Bronchial epithelial cell (primary cell): ENCODE data around the gene TMPRSS2. TPM values are rescaled to one million over a fixed set of nuclear protein-coding genes. Genes with fewer than 3 reads are reported as not detected.

Experiments used
- DNase-seq: peaks from one replicate; pipeline ENCODE4 v3.0.0-alpha.2; 2010; ENCODE audit warnings: low read depth
- FAIRE-seq: peaks from 2 replicates; lab custom pipeline; 2011; peaks lifted over from hg19 to GRCh38; lab: Jason Lieb, UNC
- H3K27me3 ChIP-seq: 2 replicates; pipeline ENCODE4 v1.5.1; 2011; ENCODE audit warnings: low read length; ENCODE audit not compliant: control insufficient read depth, insufficient read depth
- H3K36me3 ChIP-seq: 2 replicates; pipeline ENCODE4 v1.5.1; 2011; ENCODE audit warnings: low read length; ENCODE audit not compliant: control insufficient read depth, insufficient read depth
- H3K4me3 ChIP-seq: 2 replicates; pipeline ENCODE4 v1.5.1; 2011; ENCODE audit warnings: mild to moderate bottlenecking, low read depth, low read length, control low read depth
- total RNA-seq: library from RNA; depleted of rRNA; stranded (reverse); fragments of >200 nt; gene quantifications from 2 replicates; pipeline ENCODE4 v1.2.1, GENCODE V29; 2014
- TF ChIP-seq, protein P1 (sequence below): IDR thresholded peaks from 2 replicates; pipeline ENCODE4 v1.5.1; 2011; ENCODE audit warnings: mild to moderate bottlenecking, moderate library complexity, low read length, control low read depth, inconsistent platforms; ENCODE audit not compliant: insufficient read depth, severe bottlenecking

The TMPRSS2 gene
- total RNA-seq, 1 donor from 2014 or later, result 3.7 TPM

DNA sequence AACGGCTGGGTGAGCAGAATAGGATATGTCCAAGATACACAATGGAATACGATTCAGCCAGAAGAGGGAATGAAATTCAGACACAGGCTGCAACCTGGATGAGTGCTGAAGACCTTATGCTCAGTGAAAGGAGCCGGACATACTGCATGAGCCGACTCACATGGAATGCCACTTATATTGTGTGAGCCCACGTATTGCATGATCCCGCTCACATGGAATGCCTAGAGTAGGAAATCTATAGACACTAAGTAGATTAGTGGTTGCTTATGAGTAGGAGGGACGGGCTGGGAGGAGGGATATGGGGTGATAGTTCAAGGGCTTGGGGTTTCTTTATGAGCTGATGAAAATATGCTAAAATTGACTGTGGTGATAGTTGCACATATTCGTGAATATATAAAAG, 26.8 kb downstream of the TMPRSS2 start:
- no peak for FAIRE-seq
- peak; percentile 37 for DNase-seq
- Histone ChIP-seq H3K27me3 (peaks cover 9% of the 10 kb centered on the region), H3K36me3 (no peaks in the 10 kb centered on the region), H3K4me3 (no peak overlapping the region)
- TF ChIP-seq, protein P1, sequence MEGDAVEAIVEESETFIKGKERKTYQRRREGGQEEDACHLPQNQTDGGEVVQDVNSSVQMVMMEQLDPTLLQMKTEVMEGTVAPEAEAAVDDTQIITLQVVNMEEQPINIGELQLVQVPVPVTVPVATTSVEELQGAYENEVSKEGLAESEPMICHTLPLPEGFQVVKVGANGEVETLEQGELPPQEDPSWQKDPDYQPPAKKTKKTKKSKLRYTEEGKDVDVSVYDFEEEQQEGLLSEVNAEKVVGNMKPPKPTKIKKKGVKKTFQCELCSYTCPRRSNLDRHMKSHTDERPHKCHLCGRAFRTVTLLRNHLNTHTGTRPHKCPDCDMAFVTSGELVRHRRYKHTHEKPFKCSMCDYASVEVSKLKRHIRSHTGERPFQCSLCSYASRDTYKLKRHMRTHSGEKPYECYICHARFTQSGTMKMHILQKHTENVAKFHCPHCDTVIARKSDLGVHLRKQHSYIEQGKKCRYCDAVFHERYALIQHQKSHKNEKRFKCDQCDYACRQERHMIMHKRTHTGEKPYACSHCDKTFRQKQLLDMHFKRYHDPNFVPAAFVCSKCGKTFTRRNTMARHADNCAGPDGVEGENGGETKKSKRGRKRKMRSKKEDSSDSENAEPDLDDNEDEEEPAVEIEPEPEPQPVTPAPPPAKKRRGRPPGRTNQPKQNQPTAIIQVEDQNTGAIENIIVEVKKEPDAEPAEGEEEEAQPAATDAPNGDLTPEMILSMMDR, result no peak

- Histone ChIP-seq H3K4me3 (no peak overlapping the region), H3K36me3 (no peaks in the 10 kb centered on the region), H3K27me3 (peaks cover 9% of the 10 kb centered on the region)
- TF ChIP-seq, protein P1, result no peak
- FAIRE-seq (no peak), DNase-seq (no peak)
Measured at GRCh38 chr21:41480086-41480690, 27.8 kb downstream of the TMPRSS2 start.

DNA sequence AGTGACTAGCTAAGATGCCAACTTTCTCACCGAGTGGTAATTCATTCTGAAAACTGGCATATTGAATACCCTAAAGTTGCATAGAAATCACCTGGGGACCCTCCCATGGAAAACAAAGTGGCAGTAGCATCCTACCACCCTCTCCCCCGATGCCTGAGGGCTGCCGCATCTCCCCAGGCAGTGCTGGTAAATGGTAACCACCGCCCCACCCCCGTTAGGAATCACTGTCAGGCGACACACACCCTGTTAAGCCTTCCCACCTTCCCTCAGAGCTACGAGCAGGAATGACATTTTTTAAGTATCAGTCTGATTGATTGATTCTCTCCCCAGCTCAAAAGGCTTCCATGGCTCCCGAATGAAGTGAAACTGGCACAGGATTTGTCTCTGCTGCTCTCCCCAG, 28.3 kb downstream of the TMPRSS2 start:
- FAIRE-seq (no peak), DNase-seq (no peak)
- Histone ChIP-seq H3K27me3 (peaks cover 9% of the 10 kb centered on the region), H3K4me3 (no peak overlapping the region), H3K36me3 (no peaks in the 10 kb centered on the region)
- TF ChIP-seq, protein P1, result no peak

DNA sequence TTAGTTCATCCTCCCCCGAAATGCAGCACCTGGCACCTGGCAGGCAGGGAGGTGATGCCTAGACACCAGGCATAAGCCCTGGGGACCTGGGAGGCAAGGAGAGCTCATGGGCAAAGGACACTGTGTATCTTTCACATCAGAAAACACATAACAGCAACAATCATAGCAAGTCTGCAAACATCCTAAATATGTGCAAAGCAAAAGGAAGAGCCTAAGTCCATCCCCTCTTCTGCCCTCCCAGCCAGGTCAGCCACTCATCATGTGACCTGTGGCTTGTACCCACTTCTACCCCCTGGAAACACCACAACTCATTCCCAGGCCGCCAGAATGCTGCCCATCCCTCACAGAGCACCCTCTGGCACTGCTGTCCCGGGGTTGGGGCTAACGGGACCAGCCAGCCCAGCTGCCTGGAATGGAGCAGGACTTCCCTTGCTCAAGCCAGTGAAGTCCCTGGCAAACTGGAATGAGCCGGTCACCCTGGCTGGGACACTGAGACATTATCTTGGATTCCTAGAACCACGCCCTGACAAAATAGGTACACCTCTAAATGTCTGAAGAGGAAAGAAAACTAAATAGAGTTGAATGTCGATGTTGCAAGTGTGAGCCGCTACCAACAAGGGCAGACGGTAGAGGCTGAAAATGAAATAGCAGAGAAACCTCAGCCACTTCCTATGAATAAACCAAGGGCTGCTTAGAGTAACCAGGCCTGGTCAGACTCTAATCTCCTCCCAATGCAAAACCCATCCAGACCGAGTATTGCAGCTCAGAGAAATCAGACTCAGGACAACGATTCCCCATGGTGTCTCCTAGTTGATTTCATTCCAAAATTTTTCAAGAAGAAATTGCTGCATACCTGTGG, 29.4 kb downstream of the TMPRSS2 start:
- H3K4me3 ChIP-seq, result no peak overlapping the region
- DNase-seq (no peak), FAIRE-seq (peak; percentile 18)
- no peaks in the 10 kb centered on the region for H3K36me3 ChIP-seq
- TF ChIP-seq, protein P1, result no peak
- peaks cover 9% of the 10 kb centered on the region for H3K27me3 ChIP-seq

DNA sequence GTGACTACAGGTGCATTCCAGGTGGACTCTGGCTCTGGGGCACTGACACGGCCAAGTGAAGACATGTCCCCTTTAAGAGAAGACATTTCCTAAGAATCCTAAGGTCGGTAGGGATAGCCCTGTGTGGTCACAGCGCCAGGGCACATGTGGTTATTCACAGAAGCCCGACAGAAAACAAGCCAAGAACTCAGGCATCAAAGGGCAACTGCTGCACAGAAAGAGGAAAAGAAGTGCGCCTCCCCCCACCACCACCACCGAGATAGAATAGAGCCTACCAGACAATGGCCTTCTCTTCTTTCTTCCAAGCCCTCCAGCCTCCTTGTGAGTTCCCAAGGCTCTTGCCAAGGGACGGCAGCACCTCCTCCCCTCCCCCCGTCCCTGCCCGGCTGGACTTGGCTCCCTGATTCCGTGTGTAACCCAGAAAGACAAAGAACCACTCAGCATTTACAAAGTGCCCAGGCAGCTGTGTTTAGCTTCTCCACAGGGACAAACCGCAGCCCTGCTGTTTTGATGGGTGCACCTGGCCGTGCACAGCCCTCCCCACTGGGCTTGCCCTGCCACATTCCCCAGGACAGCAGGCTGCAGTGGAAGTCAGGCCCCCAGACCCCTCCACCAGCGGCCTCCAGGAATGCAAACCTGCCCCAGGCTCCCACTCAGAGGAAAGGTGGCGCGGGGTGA, 30.2 kb downstream of the TMPRSS2 start:
- DNase-seq, result no peak
- Histone ChIP-seq H3K27me3 (peaks cover 9% of the 10 kb centered on the region), H3K36me3 (no peaks in the 10 kb centered on the region), H3K4me3 (no peak overlapping the region)
- FAIRE-seq, result no peak
- TF ChIP-seq, protein P1, result no peak
